Daoy (cell line): Measurements from ENCODE around the gene PGF. TPM values are rescaled to one million over a fixed set of nuclear protein-coding genes. Genes with fewer than 3 reads are reported as not detected.

Experiments
- DNase-seq: peaks from one replicate; pipeline ENCODE4 v3.0.0-alpha.2; 2015; ENCODE audit warnings: low read depth
- total RNA-seq: library from RNA; depleted of rRNA; stranded (reverse); fragments of >200 nt; shearing (Covaris generic); gene quantifications from 2 replicates; pipeline ENCODE4 v1.2.3, GENCODE V29; 2014

PGF gene
- total RNA-seq, 1 experiment from 2014 or later = 8.0 TPM

- peak; percentile 68 for DNase-seq
Observed at GRCh38 chr14:74978416-74978947, 23.1 kb upstream of the PGF start.

- DNase-seq = no peak
Observed at GRCh38 chr14:74977901-74978385, 22.5 kb upstream of the PGF start.

- DNase-seq = no peak
Observed at GRCh38 chr14:74977164-74977900, 21.9 kb upstream of the PGF start.

- no peak for DNase-seq
Observed at GRCh38 chr14:74976264-74977113, 21.1 kb upstream of the PGF start.

- DNase-seq = no peak
Observed at GRCh38 chr14:74975059-74975810, 19.8 kb upstream of the PGF start.

- DNase-seq = no peak
Observed at GRCh38 chr14:74974364-74975058, 19.1 kb upstream of the PGF start.

- no peak for DNase-seq
Observed at GRCh38 chr14:74973905-74974363, 18.5 kb upstream of the PGF start.

GRCh38 chr14:74973003-74973653, 17.7 kb upstream of the PGF start:
- DNase-seq = peak; percentile 87

- DNase-seq = no peak
Observed at GRCh38 chr14:74968811-74969210, 13.4 kb upstream of the PGF start.

GRCh38 chr14:74965486-74966153, 10.2 kb upstream of the PGF start:
- peak; percentile 70 for DNase-seq

GRCh38 chr14:74964787-74965485, 9.5 kb upstream of the PGF start:
- peak; percentile 62 for DNase-seq

GRCh38 chr14:74963705-74964271, 8.4 kb upstream of the PGF start:
- peak; percentile 68 for DNase-seq

- no peak for DNase-seq
Observed at GRCh38 chr14:74963178-74963704, 7.8 kb upstream of the PGF start.

- no peak for DNase-seq
Observed at GRCh38 chr14:74962493-74962892, 7.1 kb upstream of the PGF start.

- DNase-seq = no peak
Observed at GRCh38 chr14:74962046-74962445, 6.6 kb upstream of the PGF start.

- no peak for DNase-seq
Observed at GRCh38 chr14:74961238-74961911, 6.0 kb upstream of the PGF start.

- DNase-seq = no peak
Observed at GRCh38 chr14:74960736-74961135, 5.3 kb upstream of the PGF start.

GRCh38 chr14:74959596-74960180, 4.3 kb upstream of the PGF start:
- no peak for DNase-seq
